COLO668 (cell line): ENCODE measurements around the gene IDH3G.

Source experiments
- DNase-seq: peaks from one replicate; lab custom pipeline; 2025; ENCODE audit not compliant: unreplicated experiment; lab: John Stamatoyannopoulos, UW

Gene IDH3G

GRCh38 chrX:153791104-153791852 is 2.9 kb downstream of the IDH3G start:
- no peak for DNase-seq

- DNase-seq: no peak
Observed at GRCh38 chrX:153789654-153790053, 4.5 kb downstream of the IDH3G start.

GRCh38 chrX:153786669-153787068 is 7.5 kb downstream of the IDH3G start:
- DNase-seq: no peak

GRCh38 chrX:153784325-153784967 is 9.7 kb downstream of the IDH3G start:
- DNase-seq: no peak

- DNase-seq: no peak
Observed at GRCh38 chrX:153783378-153784013, 10.7 kb downstream of the IDH3G start.

GRCh38 chrX:153782871-153783270 is 11.3 kb downstream of the IDH3G start:
- peak; percentile 45 for DNase-seq

GRCh38 chrX:153782313-153782712 is 11.9 kb downstream of the IDH3G start:
- peak; percentile 91 for DNase-seq

GRCh38 chrX:153781428-153782047 is 12.6 kb downstream of the IDH3G start:
- peak; percentile 62 for DNase-seq

GRCh38 chrX:153780678-153781427 is 13.3 kb downstream of the IDH3G start, which contains the start of gene SRPK3:
Gene SRPK3 (plus strand): TSS chrX:153781041. CDS start chrX:153781087, 46 bp downstream.
- DNase-seq: peak; percentile 72

- peak; percentile 27 for DNase-seq
Observed at GRCh38 chrX:153779891-153780677, 14.1 kb downstream of the IDH3G start.

- peak; percentile 37 for DNase-seq
Observed at GRCh38 chrX:153778684-153779101, 15.5 kb downstream of the IDH3G start.

- DNase-seq: no peak
Observed at GRCh38 chrX:153778181-153778580, 16.0 kb downstream of the IDH3G start.

GRCh38 chrX:153777261-153778090 is 16.7 kb downstream of the IDH3G start:
- no peak for DNase-seq

GRCh38 chrX:153776611-153777045 is 17.5 kb downstream of the IDH3G start:
- no peak for DNase-seq

- DNase-seq: no peak
Observed at GRCh38 chrX:153776120-153776599, 18.0 kb downstream of the IDH3G start.

- DNase-seq: no peak
Observed at GRCh38 chrX:153775293-153776119, 18.7 kb downstream of the IDH3G start.

GRCh38 chrX:153774576-153775292 is 19.4 kb downstream of the IDH3G start:
- no peak for DNase-seq
